Left lung (tissue), 10 donors: ENCODE measurements around the gene SUSD1. TPM values are rescaled to one million over a fixed set of nuclear protein-coding genes. Genes with fewer than 3 reads are reported as not detected.

Source experiments
- ATAC-seq: fragments of 200-7000 bp; cut with Tn5 transposase; one replicate; pipeline ENCODE4 v1.9.1; 2020; ENCODE audit warnings: moderate library complexity
- DNase-seq, 4 donors: peaks; one replicate each; pipeline ENCODE4 v3.0.0-alpha.2; 2013 to 2020
- H3K27ac ChIP-seq, 2 donors: fragments of 200-600 bp; sonication (generic) in 1 of 2; one replicate each; pipeline versions ENCODE4 v1.5.0 to v1.8.0; 2020 to 2021
- H3K27me3 ChIP-seq, 2 donors: fragments of 200-600 bp; sonication (generic) in 1 of 2; one replicate each; pipeline versions ENCODE4 v1.5.0 to v1.8.0; 2020 to 2021
- H3K36me3 ChIP-seq, 2 donors: fragments of 200-600 bp; sonication (generic) in 1 of 2; one replicate each; pipeline versions ENCODE4 v1.5.0 to v1.8.0; 2020 to 2021
- H3K4me1 ChIP-seq, 2 donors: fragments of 200-600 bp; one replicate each; pipeline ENCODE4 v1.8.0; 2021
- H3K4me3 ChIP-seq, 2 donors: fragments of 200-600 bp; sonication (generic) in 1 of 2; one replicate each; pipeline versions ENCODE4 v1.5.0 to v1.8.0; 2020 to 2021; ENCODE audit warnings: mild to moderate bottlenecking in 1 of 2
- H3K9me3 ChIP-seq, 2 donors: fragments of 200-600 bp; sonication (generic) in 1 of 2; one replicate each; pipeline versions ENCODE4 v1.5.0 to v1.8.0; 2020 to 2021
- CTCF ChIP-seq, 2 donors: fragments of 200-600 bp; sonication (generic) in 1 of 2; IDR thresholded peaks; one replicate each; pipeline versions ENCODE4 v1.5.0 to v1.8.0; 2021; ENCODE audit warnings: antibody characterized with exemption in 2 of 2
- intact Hi-C, 2 donors: fragments of 100-400 bp; cut with DNase I; formaldehyde crosslinking; loops; one replicate each; pipeline versions ENCODE4 v1.11.2 to v1.14.2; 2022
- polyA plus RNA-seq, 6 donors: library from polyadenylated mRNA; unstranded; fragments of 120-200 nt; gene quantifications; one replicate each; pipeline ENCODE4 v1.2.1, GENCODE V29; 2013; ENCODE audit not compliant: insufficient read length in 6 of 6
- total RNA-seq, 2 donors: library from RNA; stranded (reverse); fragmentation: NEBNext Ultra II Directional; extraction: Animal tissue kit (Norgen Biotek cat#: 25700); gene quantifications; one replicate each; pipeline ENCODE4 v1.2.1, GENCODE V29; 2021
- donor health status: DM: no; HTN: yes; CAD: no.
- donor health status: DM: no; HTN: no; CAD: no.

The SUSD1 gene
- total and polyA plus RNA-seq, 8 donors, result 26.7 to 41.8 (median 32.8) TPM

GRCh38 chr9:112080831-112081542 is 94.1 kb downstream of the SUSD1 start:
- no peak for TF ChIP-seq CTCF (IDR thresholded peaks at IDR 0.05)
- H3K27ac ChIP-seq, result no peak overlapping the region
- peaks cover 0 to 20% of the 10 kb centered on the region in 2 donors for H3K4me1 ChIP-seq
- H3K4me3 ChIP-seq, result no peak overlapping the region
- intact Hi-C loops, result no loop called here
- H3K27me3 ChIP-seq, result no peaks in the 10 kb centered on the region
- no peaks in the 10 kb centered on the region for H3K9me3 ChIP-seq
- no peak for DNase-seq
- ATAC-seq, result no peak
- H3K36me3 ChIP-seq, result peaks cover 0 to 28% of the 10 kb centered on the region in 2 donors

DNA sequence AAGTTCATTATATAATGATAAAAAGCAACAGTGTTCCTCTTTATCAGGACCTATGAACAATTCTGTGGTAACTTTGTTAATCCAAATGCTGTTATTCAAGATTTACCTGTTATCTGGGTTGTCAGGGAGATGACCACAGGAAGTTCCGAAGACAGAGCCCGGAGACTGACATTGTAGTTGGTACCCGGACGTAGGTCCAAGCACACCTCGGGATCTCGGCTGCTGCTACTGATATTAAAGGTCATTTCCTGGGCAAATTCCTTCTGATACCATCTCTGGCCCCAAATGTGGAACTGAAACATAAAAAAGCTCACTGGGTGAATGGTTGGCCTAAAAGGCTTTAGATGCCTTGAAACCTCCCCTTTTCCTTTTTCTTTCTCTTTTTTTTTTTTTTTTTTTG is 96.7 kb downstream of the SUSD1 start:
- intact Hi-C loops, result loop anchor here in 1 of 2 donors (5.0 kb wide), 1 partner anchor 321 kb away; no protein-coding TSS in a partner anchor
- ATAC-seq, result no peak
- Histone ChIP-seq H3K36me3 (peaks cover 0 to 16% of the 10 kb centered on the region in 2 donors), H3K9me3 (no peaks in the 10 kb centered on the region), H3K27me3 (no peaks in the 10 kb centered on the region), H3K4me3 (no peak overlapping the region), H3K4me1 (peaks cover 12 to 40% of the 10 kb centered on the region in 2 donors), H3K27ac (peak overlapping the region in 1 of 2 donors; percentile 45)
- TF ChIP-seq CTCF (IDR thresholded peaks at IDR 0.05), result no peak
- DNase-seq, result no peak

- Histone ChIP-seq H3K4me3 (no peak overlapping the region), H3K36me3 (peaks cover 0 to 9% of the 10 kb centered on the region in 2 donors), H3K4me1 (peaks cover 15 to 48% of the 10 kb centered on the region in 2 donors), H3K9me3 (no peaks in the 10 kb centered on the region), H3K27ac (no peak overlapping the region), H3K27me3 (no peaks in the 10 kb centered on the region)
- ATAC-seq, result no peak
- DNase-seq, result no peak
- intact Hi-C loops, result loop anchor here in 1 of 2 donors (5.0 kb wide), 1 partner anchor 320 kb away; no protein-coding TSS in a partner anchor
- TF ChIP-seq CTCF (IDR thresholded peaks at IDR 0.05), result no peak
These were observed 98.3 kb downstream of the SUSD1 start for GRCh38 chr9:112076814-112077213.

GRCh38 chr9:112075009-112075378 is 100.1 kb downstream of the SUSD1 start:
- intact Hi-C loops, result loop anchor here in 1 of 2 donors (5.0 kb wide), 1 partner anchor 318 kb away; no protein-coding TSS in a partner anchor

More at GRCh38 chr9:112075009-112075378, 100.1 kb downstream of the SUSD1 start:
- H3K4me1 ChIP-seq, result peaks cover 15 to 54% of the 10 kb centered on the region in 2 donors
- no peaks in the 10 kb centered on the region for H3K9me3 ChIP-seq
- peak in 1 of 2 donors; percentile 14 for TF ChIP-seq CTCF (IDR thresholded peaks at IDR 0.05)
- DNase-seq (no peak), ATAC-seq (no peak)
- H3K4me3 ChIP-seq, result no peak overlapping the region
- H3K27ac ChIP-seq, result peak overlapping the region; percentile 74 to 76
- H3K27me3 ChIP-seq, result no peaks in the 10 kb centered on the region
- peaks cover 0 to 9% of the 10 kb centered on the region in 2 donors for H3K36me3 ChIP-seq
